Kidney (tissue), 14 donors: Measurements from ENCODE around the gene FMNL2. TPM values are rescaled to one million over a fixed set of nuclear protein-coding genes. Genes with fewer than 3 reads are reported as not detected.

Source experiments
- DNase-seq, 5 donors: peaks; one replicate each; pipeline ENCODE4 v3.0.0-alpha.2; 2013 to 2020
- FAIRE-seq: peaks from 2 replicates; lab custom pipeline; 2012; peaks lifted over from hg19 to GRCh38; lab: Jason Lieb, UNC
- H3K27ac ChIP-seq, 2 donors: one replicate each; pipeline ENCODE4 v1.7.0; 2013; ENCODE audit warnings: low read depth in 2 of 2, low read length in 2 of 2, inconsistent platforms in 1 of 2
- H3K27me3 ChIP-seq: one replicate; pipeline ENCODE4 v1.7.1; 2013; ENCODE audit warnings: low read length, inconsistent platforms; ENCODE audit not compliant: control insufficient read depth, insufficient read depth
- H3K36me3 ChIP-seq, 3 donors: one replicate each; pipeline versions ENCODE4 v1.7.0 to v1.7.1; 2013; ENCODE audit warnings: low read length in 3 of 3, control low read depth in 1 of 3, inconsistent platforms in 1 of 3; ENCODE audit not compliant: insufficient read depth in 3 of 3, control insufficient read depth in 2 of 3
- H3K4me1 ChIP-seq, 3 donors: one replicate each; pipeline versions ENCODE4 v1.7.0 to v1.7.1; 2013; ENCODE audit warnings: low read length in 3 of 3, inconsistent platforms in 1 of 3, low read depth in 1 of 3; ENCODE audit not compliant: control insufficient read depth in 2 of 3, insufficient read depth in 2 of 3
- H3K4me3 ChIP-seq, 3 donors: one replicate each; pipeline versions ENCODE4 v1.7.0 to v1.8.1; 2013; ENCODE audit warnings: low read length in 3 of 3, control low read depth in 1 of 3, inconsistent platforms in 1 of 3
- H3K9ac ChIP-seq, 3 donors: one replicate each; pipeline versions ENCODE4 v1.7.0 to v1.7.1; 2013; ENCODE audit warnings: low read length in 3 of 3, control low read depth in 1 of 3, inconsistent platforms in 1 of 3
- H3K9me3 ChIP-seq, 3 donors: one replicate each; pipeline versions ENCODE4 v1.7.0 to v1.7.1; 2013; ENCODE audit warnings: low read length in 3 of 3, control low read depth in 1 of 3, inconsistent platforms in 1 of 3; ENCODE audit not compliant: control insufficient read depth in 2 of 3, insufficient read depth in 1 of 3
- intact Hi-C: fragments of 100-400 bp; cut with DNase I; formaldehyde crosslinking; loops from one replicate; pipeline ENCODE4 v1.11.1; 2022
- polyA plus RNA-seq: library from polyadenylated mRNA; stranded (reverse); fragments of 350-450 nt; fragmentation: Illumina TruSeq; extraction: RNeasy Lipid Tissue Mini Kit (QIAGEN cat#74804); gene quantifications from one replicate; pipeline ENCODE4 v1.2.3, GENCODE V29; 2014; ENCODE audit warnings: low read depth, low replicate concordance; ENCODE audit not compliant: insufficient read depth
- total RNA-seq: library from RNA; stranded (reverse); fragmentation: NEBNext Ultra II Directional; extraction: Animal tissue kit (Norgen Biotek cat#: 25700); gene quantifications from one replicate; pipeline ENCODE4 v1.2.1, GENCODE V29; 2021
- TF ChIP-seq, protein P1 (sequence below): IDR thresholded peaks from 3 replicates; pipeline ENCODE4 v1.5.1; 2012; ENCODE audit warnings: mild to moderate bottlenecking, moderate library complexity, borderline replicate concordance; ENCODE audit not compliant: insufficient read depth; ENCODE audit errors: extremely low read depth
- donor health status: control.
- donor health status: control.
- donor health status: control.
- donor health status: control.
- donor health status: control.
- donor health status: DM: yes; HTN: yes; CAD: no.
- donor health status: Normal renal cell carcinoma (clear cell type).

The FMNL2 gene
- total and polyA plus RNA-seq, 2 donors from 2014 or later, result 10.7 to 39.1 TPM

DNA sequence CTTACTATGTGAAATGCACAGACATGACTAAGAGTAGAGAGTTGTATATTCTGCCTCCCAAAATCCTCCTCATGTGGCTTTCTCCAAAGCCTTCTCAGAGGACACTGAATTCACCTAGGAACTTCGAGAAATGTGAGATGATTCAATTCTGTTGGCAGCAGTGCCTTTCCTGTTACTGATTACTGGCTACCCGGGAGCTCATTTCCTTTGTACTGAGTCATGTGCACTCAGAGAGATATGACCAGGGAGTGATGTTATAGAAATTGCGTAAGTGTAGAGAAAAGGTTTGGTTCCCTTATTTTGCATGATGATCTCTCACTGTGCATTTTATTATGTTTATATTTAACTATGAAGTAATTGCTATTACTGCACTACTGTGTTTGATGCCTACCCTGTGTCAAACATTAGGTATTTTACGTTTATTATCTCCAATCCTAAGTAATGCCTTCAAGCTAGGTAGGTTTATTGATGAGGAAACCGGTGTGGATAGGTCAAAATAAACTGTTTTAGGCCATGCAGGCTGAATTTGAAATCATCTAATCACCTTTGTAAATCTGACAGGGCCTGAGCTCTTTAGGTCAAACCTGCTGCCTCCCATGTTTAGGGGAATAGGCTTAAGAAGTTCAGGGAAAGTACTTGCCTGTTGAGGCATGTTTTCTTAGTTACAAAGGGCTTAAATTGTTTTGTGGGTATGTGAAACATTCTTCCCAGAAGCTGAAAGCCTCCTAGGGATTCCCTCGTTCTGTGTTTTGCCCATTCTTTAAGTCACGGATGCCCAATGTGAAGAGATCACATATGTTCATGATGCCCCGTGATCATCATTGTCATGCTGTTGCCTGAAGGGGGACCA, 86.8 kb downstream of the FMNL2 start:
- FAIRE-seq, result peak; percentile 96
- Histone ChIP-seq H3K9me3 (no peaks in the 10 kb centered on the region), H3K4me1 (peaks cover 5 to 12% (median 7%) of the 10 kb centered on the region in 3 donors), H3K4me3 (no peak overlapping the region), H3K27me3 (no peaks in the 10 kb centered on the region), H3K36me3 (no peaks in the 10 kb centered on the region), H3K27ac (peak overlapping the region; percentile 72 to 91), H3K9ac (peak overlapping the region in 1 of 3 donors; percentile 3)
- intact Hi-C loops, result no loop called here
- TF ChIP-seq, protein P1, sequence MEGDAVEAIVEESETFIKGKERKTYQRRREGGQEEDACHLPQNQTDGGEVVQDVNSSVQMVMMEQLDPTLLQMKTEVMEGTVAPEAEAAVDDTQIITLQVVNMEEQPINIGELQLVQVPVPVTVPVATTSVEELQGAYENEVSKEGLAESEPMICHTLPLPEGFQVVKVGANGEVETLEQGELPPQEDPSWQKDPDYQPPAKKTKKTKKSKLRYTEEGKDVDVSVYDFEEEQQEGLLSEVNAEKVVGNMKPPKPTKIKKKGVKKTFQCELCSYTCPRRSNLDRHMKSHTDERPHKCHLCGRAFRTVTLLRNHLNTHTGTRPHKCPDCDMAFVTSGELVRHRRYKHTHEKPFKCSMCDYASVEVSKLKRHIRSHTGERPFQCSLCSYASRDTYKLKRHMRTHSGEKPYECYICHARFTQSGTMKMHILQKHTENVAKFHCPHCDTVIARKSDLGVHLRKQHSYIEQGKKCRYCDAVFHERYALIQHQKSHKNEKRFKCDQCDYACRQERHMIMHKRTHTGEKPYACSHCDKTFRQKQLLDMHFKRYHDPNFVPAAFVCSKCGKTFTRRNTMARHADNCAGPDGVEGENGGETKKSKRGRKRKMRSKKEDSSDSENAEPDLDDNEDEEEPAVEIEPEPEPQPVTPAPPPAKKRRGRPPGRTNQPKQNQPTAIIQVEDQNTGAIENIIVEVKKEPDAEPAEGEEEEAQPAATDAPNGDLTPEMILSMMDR, result no peak
- peak in 2 of 5 donors; percentile 9 to 67 for DNase-seq

DNA sequence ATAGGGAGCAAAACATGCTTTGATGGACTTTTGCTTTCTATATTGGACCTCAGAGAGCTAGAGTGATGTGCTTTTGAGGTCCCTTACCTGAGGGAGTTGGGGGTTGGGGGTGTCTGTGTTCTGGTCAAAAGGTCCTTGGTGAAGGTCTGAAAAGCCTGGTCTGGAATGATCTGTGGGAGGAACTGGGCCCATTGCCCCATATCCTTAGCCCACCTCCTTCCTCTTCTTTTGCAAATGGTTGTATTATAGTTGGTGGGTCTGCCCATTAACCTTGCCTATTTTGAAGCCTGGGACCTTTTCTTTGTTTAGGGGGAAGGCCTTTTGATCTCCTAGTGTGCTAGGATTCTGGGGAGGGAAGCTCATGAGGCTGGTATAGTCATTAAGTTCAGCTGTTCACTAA, 88.7 kb downstream of the FMNL2 start:
- Histone ChIP-seq H3K27me3 (no peaks in the 10 kb centered on the region), H3K4me3 (no peak overlapping the region), H3K4me1 (peaks cover 5 to 12% (median 7%) of the 10 kb centered on the region in 3 donors), H3K9me3 (no peaks in the 10 kb centered on the region), H3K9ac (no peak overlapping the region), H3K27ac (no peak overlapping the region), H3K36me3 (no peaks in the 10 kb centered on the region)
- FAIRE-seq (no peak), DNase-seq (no peak)
- TF ChIP-seq, protein P1, result no peak
- intact Hi-C loops, result no loop called here

DNA sequence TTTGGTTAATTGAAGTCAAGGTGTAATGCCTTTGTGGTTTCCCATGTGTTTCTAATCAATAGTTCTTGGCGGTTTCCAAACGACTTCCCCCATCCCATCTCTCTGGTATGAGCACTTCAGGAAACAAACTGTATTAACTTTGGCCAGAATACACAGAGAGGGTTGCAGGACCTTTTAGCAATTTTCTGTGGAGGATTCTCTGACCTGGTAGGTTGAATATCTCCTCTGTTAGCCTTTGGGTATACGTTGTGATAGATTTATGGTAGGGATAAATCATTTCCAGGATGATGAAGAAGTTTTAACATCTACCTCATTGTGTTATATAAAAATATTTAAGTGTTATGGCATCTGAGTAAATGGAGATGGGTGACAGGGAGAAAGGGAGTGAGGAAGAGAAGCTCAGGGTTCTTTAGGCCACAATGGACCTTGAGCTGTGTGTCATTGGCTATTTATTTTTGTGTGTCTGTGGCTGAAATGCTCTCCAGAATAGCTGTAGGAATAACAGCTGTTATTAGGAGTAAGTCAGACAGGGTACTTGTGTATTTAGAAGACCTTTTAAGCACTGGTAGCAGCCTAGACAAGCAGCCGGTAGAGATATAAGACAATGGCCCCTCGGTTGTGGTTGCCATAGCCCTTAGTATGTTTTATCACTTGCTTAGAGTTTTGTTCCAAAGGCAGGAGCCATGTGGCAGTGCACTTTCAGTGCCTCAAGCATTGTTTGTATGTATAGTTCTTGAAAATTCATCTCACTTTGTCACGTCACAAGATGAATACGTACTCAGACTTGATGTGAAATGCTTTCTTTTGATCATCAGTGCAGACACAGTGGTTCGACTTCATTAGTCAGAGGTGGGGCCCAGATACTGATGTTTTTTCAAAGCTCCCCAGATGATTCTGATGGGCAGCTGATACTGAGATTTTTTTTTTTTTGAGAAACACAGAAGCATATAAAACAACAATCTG, 91.1 kb downstream of the FMNL2 start:
- intact Hi-C loops, result no loop called here
- H3K9ac ChIP-seq, result no peak overlapping the region
- H3K27ac ChIP-seq, result no peak overlapping the region
- no peak for FAIRE-seq
- no peaks in the 10 kb centered on the region for H3K9me3 ChIP-seq
- H3K4me3 ChIP-seq, result no peak overlapping the region
- no peaks in the 10 kb centered on the region for H3K27me3 ChIP-seq
- H3K4me1 ChIP-seq, result peaks cover 5 to 10% (median 7%) of the 10 kb centered on the region in 3 donors
- TF ChIP-seq, protein P1, result no peak
- DNase-seq, result no peak
- no peaks in the 10 kb centered on the region for H3K36me3 ChIP-seq
